Loucy (cell line): ENCODE measurements around the gene ORC2.

ENCODE experiments used
- EZH2phosphoT487 ChIP-seq: fragments of 200-600 bp; IDR thresholded peaks from 2 replicates; pipeline ENCODE4 v1.6.1; 2018; ENCODE audit warnings: antibody characterized with exemption, mild to moderate bottlenecking, moderate library complexity, borderline replicate concordance
- TF ChIP-seq, protein P1 (sequence below): fragments of 200-600 bp; sonication (generic); conservative IDR thresholded peaks from 2 replicates; pipeline ENCODE4 v1.5.1; 2014; ENCODE audit warnings: mild to moderate bottlenecking, antibody characterized with exemption, low read length

DNA sequence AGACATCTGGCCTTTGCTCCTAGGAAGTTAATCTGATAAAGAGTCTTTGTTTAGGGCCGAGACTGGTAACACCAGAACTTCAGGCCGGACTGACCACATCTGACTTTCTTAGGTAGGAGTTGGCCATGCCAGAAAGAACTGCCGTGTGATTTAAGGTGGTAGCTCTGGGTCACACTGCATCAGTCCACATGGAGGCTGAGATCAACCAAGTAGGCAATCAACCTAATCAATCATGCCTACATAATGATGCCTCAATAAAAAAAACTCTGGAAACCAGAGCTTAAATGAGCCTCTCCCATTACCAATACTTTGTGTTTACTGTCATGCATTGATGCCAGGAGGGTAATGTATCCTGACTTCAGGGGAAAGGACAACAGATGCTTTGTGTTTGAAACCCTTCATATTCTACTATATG lies 44.1 kb upstream of the ORC2 start:
- TF ChIP-seq, protein P1, sequence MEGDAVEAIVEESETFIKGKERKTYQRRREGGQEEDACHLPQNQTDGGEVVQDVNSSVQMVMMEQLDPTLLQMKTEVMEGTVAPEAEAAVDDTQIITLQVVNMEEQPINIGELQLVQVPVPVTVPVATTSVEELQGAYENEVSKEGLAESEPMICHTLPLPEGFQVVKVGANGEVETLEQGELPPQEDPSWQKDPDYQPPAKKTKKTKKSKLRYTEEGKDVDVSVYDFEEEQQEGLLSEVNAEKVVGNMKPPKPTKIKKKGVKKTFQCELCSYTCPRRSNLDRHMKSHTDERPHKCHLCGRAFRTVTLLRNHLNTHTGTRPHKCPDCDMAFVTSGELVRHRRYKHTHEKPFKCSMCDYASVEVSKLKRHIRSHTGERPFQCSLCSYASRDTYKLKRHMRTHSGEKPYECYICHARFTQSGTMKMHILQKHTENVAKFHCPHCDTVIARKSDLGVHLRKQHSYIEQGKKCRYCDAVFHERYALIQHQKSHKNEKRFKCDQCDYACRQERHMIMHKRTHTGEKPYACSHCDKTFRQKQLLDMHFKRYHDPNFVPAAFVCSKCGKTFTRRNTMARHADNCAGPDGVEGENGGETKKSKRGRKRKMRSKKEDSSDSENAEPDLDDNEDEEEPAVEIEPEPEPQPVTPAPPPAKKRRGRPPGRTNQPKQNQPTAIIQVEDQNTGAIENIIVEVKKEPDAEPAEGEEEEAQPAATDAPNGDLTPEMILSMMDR: no peak
- TF ChIP-seq EZH2phosphoT487: no peak
